ENCODE measurements around the gene SEC31B.

The SEC31B gene

GRCh38 chr10:100468978-100469377, 50.7 kb downstream of the SEC31B start:
- no peaks in the 10 kb centered on the region for H3K36me3 ChIP-seq (ENCODE audit: control insufficient read depth in 1 of 2, insufficient read depth in 2 of 2, low read depth in 1 of 2, low read length in 2 of 2)
- H2AFZ ChIP-seq (ENCODE audit: low read depth, low read length), result no peak overlapping the region
- no peak overlapping the region for H2AK5ac ChIP-seq (ENCODE audit: low read length, severe bottlenecking)
- no peak overlapping the region for H2BK12ac ChIP-seq (ENCODE audit: low read length in 2 of 2)
- H3K79me1 ChIP-seq (replicated peaks; ENCODE audit: low read length, poor library complexity, severe bottlenecking), result no peaks in the 10 kb centered on the region
- no peak overlapping the region for H4K91ac ChIP-seq (ENCODE audit: low read length)
- H2BK5ac ChIP-seq (ENCODE audit: low read depth, low read length, poor library complexity, severe bottlenecking), result no peak overlapping the region
- no peak overlapping the region for H2BK120ac ChIP-seq (ENCODE audit: low read depth, low read length)
- H3K23ac ChIP-seq (ENCODE audit: low read length in 2 of 2), result no peak overlapping the region
- no peak overlapping the region for H3K27ac ChIP-seq (ENCODE audit: low read length, poor library complexity, severe bottlenecking)
- no peak overlapping the region for H2BK15ac ChIP-seq (ENCODE audit: low read depth, poor library complexity, severe bottlenecking)
- H3K9ac ChIP-seq (ENCODE audit: low read length), result no peak overlapping the region
- no peak overlapping the region for H3K14ac ChIP-seq (ENCODE audit: low read length in 2 of 2)
- no peak overlapping the region for H3K4me3 ChIP-seq (ENCODE audit: insufficient read depth in 1 of 2, low read depth in 1 of 2, low read length in 2 of 2)
- no peak overlapping the region for H4K8ac ChIP-seq (ENCODE audit: low read length)
- H3K4me1 ChIP-seq (ENCODE audit: control insufficient read depth, insufficient read depth, low read depth, low read length), result no peaks in the 10 kb centered on the region
- no peak overlapping the region for H3K4ac ChIP-seq (ENCODE audit: low read depth in 1 of 2, low read length in 2 of 2)
- no peak overlapping the region for H3K18ac ChIP-seq (ENCODE audit: low read depth in 1 of 2, low read length in 2 of 2)
- H3K9me3 ChIP-seq (ENCODE audit: control insufficient read depth, low read length), result no peaks in the 10 kb centered on the region
- no peak overlapping the region for H3K4me2 ChIP-seq (ENCODE audit: low read length, poor library complexity, severe bottlenecking)
- H3K27me3 ChIP-seq (ENCODE audit: control insufficient read depth in 1 of 2, insufficient read depth in 1 of 2, low read length in 2 of 2), result peaks cover 38 to 44% of the 10 kb centered on the region in 2 experiments
- DNase-seq, result no peak

DNA sequence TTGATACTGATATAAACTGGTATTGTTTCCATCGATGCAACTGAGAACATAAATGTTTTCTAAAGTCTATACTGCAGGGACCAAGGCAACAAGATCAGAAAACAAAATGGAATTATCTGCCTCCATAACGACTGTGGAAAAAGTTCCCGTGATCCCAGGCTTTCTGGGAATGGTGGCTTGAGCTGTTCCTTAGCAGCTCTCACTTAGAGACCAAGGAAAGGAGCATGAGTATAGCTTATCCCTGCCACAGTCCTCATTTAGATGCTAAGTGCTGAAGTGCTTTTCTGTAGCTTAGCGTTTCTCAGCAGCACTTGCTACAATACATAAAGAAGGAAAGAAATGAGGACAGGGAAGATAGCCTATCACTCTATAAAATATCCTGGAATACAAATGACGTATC, 51.3 kb downstream of the SEC31B start:
- no peak overlapping the region for H3K4me2 ChIP-seq (ENCODE audit: low read length, poor library complexity, severe bottlenecking)
- H2AK5ac ChIP-seq (ENCODE audit: low read length, severe bottlenecking), result no peak overlapping the region
- no peak overlapping the region for H3K23ac ChIP-seq (ENCODE audit: low read length in 2 of 2)
- no peak overlapping the region for H2AFZ ChIP-seq (ENCODE audit: low read depth, low read length)
- H3K4me1 ChIP-seq (ENCODE audit: control insufficient read depth, insufficient read depth, low read depth, low read length), result no peaks in the 10 kb centered on the region
- H3K18ac ChIP-seq (ENCODE audit: low read depth in 1 of 2, low read length in 2 of 2), result no peak overlapping the region
- no peak overlapping the region for H2BK15ac ChIP-seq (ENCODE audit: low read depth, poor library complexity, severe bottlenecking)
- no peak overlapping the region for H2BK5ac ChIP-seq (ENCODE audit: low read depth, low read length, poor library complexity, severe bottlenecking)
- H2BK120ac ChIP-seq (ENCODE audit: low read depth, low read length), result no peak overlapping the region
- no peak overlapping the region for H3K27ac ChIP-seq (ENCODE audit: low read length, poor library complexity, severe bottlenecking)
- no peaks in the 10 kb centered on the region for H3K79me1 ChIP-seq (replicated peaks; ENCODE audit: low read length, poor library complexity, severe bottlenecking)
- DNase-seq, result no peak
- H4K91ac ChIP-seq (ENCODE audit: low read length), result no peak overlapping the region
- H2BK12ac ChIP-seq (ENCODE audit: low read length in 2 of 2), result no peak overlapping the region
- no peak overlapping the region for H3K14ac ChIP-seq (ENCODE audit: low read length in 2 of 2)
- H3K27me3 ChIP-seq (ENCODE audit: control insufficient read depth in 1 of 2, insufficient read depth in 1 of 2, low read length in 2 of 2), result peaks cover 34 to 38% of the 10 kb centered on the region in 2 experiments
- H3K4ac ChIP-seq (ENCODE audit: low read depth in 1 of 2, low read length in 2 of 2), result no peak overlapping the region
- no peaks in the 10 kb centered on the region for H3K9me3 ChIP-seq (ENCODE audit: control insufficient read depth, low read length)
- H4K8ac ChIP-seq (ENCODE audit: low read length), result no peak overlapping the region
- H3K9ac ChIP-seq (ENCODE audit: low read length), result no peak overlapping the region
- WGBS, result 68% methylated on average over 5 of the region's 5 CpGs
- no peaks in the 10 kb centered on the region for H3K36me3 ChIP-seq (ENCODE audit: control insufficient read depth in 1 of 2, insufficient read depth in 2 of 2, low read depth in 1 of 2, low read length in 2 of 2)
- no peak overlapping the region for H3K4me3 ChIP-seq (ENCODE audit: insufficient read depth in 1 of 2, low read depth in 1 of 2, low read length in 2 of 2)

- H2BK5ac ChIP-seq (ENCODE audit: low read depth, low read length, poor library complexity, severe bottlenecking), result no peak within 1 kb of the TSS
- H3K79me1 ChIP-seq (replicated peaks; ENCODE audit: low read length, poor library complexity, severe bottlenecking), result no peaks in the 10 kb centered on the region
- H3K27me3 ChIP-seq (ENCODE audit: control insufficient read depth in 1 of 2, insufficient read depth in 1 of 2, low read length in 2 of 2), result peaks cover 33 to 35% of the 10 kb centered on the region in 2 experiments
- no peak within 1 kb of the TSS for H2BK12ac ChIP-seq (ENCODE audit: low read length in 2 of 2)
- H3K14ac ChIP-seq (ENCODE audit: low read length in 2 of 2), result no peak within 1 kb of the TSS
- 64% methylated on average over 3 of the region's 4 CpGs for WGBS
- no peak within 1 kb of the TSS for H3K9ac ChIP-seq (ENCODE audit: low read length)
- no peak for DNase-seq
- H3K27ac ChIP-seq (ENCODE audit: low read length, poor library complexity, severe bottlenecking), result no peak within 1 kb of the TSS
- H3K4me1 ChIP-seq (ENCODE audit: control insufficient read depth, insufficient read depth, low read depth, low read length), result no peaks in the 10 kb centered on the region
- H4K91ac ChIP-seq (ENCODE audit: low read length), result no peak within 1 kb of the TSS
- no peaks in the 10 kb centered on the region for H3K9me3 ChIP-seq (ENCODE audit: control insufficient read depth, low read length)
- no peak within 1 kb of the TSS for H3K4me2 ChIP-seq (ENCODE audit: low read length, poor library complexity, severe bottlenecking)
- H3K4ac ChIP-seq (ENCODE audit: low read depth in 1 of 2, low read length in 2 of 2), result no peak within 1 kb of the TSS
- no peak within 1 kb of the TSS for H4K8ac ChIP-seq (ENCODE audit: low read length)
- H3K4me3 ChIP-seq (ENCODE audit: insufficient read depth in 1 of 2, low read depth in 1 of 2, low read length in 2 of 2), result no peak within 1 kb of the TSS
- H3K18ac ChIP-seq (ENCODE audit: low read depth in 1 of 2, low read length in 2 of 2), result no peak within 1 kb of the TSS
- no peak within 1 kb of the TSS for H2BK120ac ChIP-seq (ENCODE audit: low read depth, low read length)
- no peak within 1 kb of the TSS for H2AFZ ChIP-seq (ENCODE audit: low read depth, low read length)
- H3K23ac ChIP-seq (ENCODE audit: low read length in 2 of 2), result no peak within 1 kb of the TSS
- no peak within 1 kb of the TSS for H2BK15ac ChIP-seq (ENCODE audit: low read depth, poor library complexity, severe bottlenecking)
- H3K36me3 ChIP-seq (ENCODE audit: control insufficient read depth in 1 of 2, insufficient read depth in 2 of 2, low read depth in 1 of 2, low read length in 2 of 2), result no peaks in the 10 kb centered on the region
- no peak within 1 kb of the TSS for H2AK5ac ChIP-seq (ENCODE audit: low read length, severe bottlenecking)
These were observed 57.0 kb downstream of the SEC31B start, which contains the start of gene WNT8B for GRCh38 chr10:100462709-100463108. Gene WNT8B (plus strand): TSS chr10:100463009. CDS start chr10:100463169, 160 bp downstream.

DNA sequence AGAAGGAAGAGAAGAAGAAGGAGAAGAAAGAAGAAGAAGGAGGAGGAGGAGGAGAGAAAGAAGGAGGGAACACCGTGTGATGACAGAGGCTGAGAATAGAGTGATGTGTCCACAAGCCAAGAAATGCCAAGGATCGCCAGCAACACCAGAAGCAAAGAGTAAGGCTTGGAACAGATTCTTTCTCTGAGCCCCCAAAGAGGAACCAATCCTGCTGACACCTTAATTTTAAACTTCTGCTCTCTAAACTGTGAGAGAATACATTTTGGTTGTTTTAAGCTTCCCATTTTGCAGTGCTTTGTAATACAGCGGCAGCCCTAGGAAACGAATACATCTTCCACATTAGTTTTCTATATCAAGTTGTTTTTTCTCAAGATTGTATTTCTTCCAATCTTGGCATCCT, 70.7 kb downstream of the SEC31B start:
- Histone ChIP-seq H2BK5ac (ENCODE audit: low read depth, low read length, poor library complexity, severe bottlenecking) (no peak overlapping the region), H2BK15ac (ENCODE audit: low read depth, poor library complexity, severe bottlenecking) (no peak overlapping the region), H3K4ac (ENCODE audit: low read depth in 1 of 2, low read length in 2 of 2) (no peak overlapping the region), H3K4me1 (ENCODE audit: control insufficient read depth, insufficient read depth, low read depth, low read length) (no peaks in the 10 kb centered on the region), H2BK120ac (ENCODE audit: low read depth, low read length) (no peak overlapping the region), H3K23ac (ENCODE audit: low read length in 2 of 2) (no peak overlapping the region), H4K8ac (ENCODE audit: low read length) (no peak overlapping the region), H3K9me3 (ENCODE audit: control insufficient read depth, low read length) (peaks cover 5% of the 10 kb centered on the region), H2AFZ (ENCODE audit: low read depth, low read length) (no peak overlapping the region), H3K4me3 (ENCODE audit: insufficient read depth in 1 of 2, low read depth in 1 of 2, low read length in 2 of 2) (no peak overlapping the region), H3K9ac (ENCODE audit: low read length) (no peak overlapping the region), H3K14ac (ENCODE audit: low read length in 2 of 2) (no peak overlapping the region), H2BK12ac (ENCODE audit: low read length in 2 of 2) (no peak overlapping the region), H3K36me3 (ENCODE audit: control insufficient read depth in 1 of 2, insufficient read depth in 2 of 2, low read depth in 1 of 2, low read length in 2 of 2) (no peaks in the 10 kb centered on the region), H3K79me1 (replicated peaks; ENCODE audit: low read length, poor library complexity, severe bottlenecking) (no peaks in the 10 kb centered on the region), H3K18ac (ENCODE audit: low read depth in 1 of 2, low read length in 2 of 2) (no peak overlapping the region), H4K91ac (ENCODE audit: low read length) (no peak overlapping the region), H2AK5ac (ENCODE audit: low read length, severe bottlenecking) (no peak overlapping the region), H3K27ac (ENCODE audit: low read length, poor library complexity, severe bottlenecking) (no peak overlapping the region), H3K27me3 (ENCODE audit: control insufficient read depth in 1 of 2, insufficient read depth in 1 of 2, low read length in 2 of 2) (peaks cover 15 to 35% of the 10 kb centered on the region in 2 experiments), H3K4me2 (ENCODE audit: low read length, poor library complexity, severe bottlenecking) (no peak overlapping the region)
- no peak for DNase-seq
- 57% methylated on average over 1 of the region's 4 CpGs for WGBS

Measured in mesenchymal stem cell (in vitro differentiated cells and primary cell).